Liver (tissue), 9 donors: ENCODE data around the gene SPATA13. TPM values are rescaled to one million over a fixed set of nuclear protein-coding genes. Genes with fewer than 3 reads are reported as not detected.

Experiments
- DNase-seq: peaks from one replicate; pipeline ENCODE4 v3.0.0-alpha.2; 2017; ENCODE audit warnings: low spot score
- H3K27ac ChIP-seq, 2 donors: one replicate each; pipeline ENCODE4 v1.7.0; 2013; ENCODE audit warnings: inconsistent platforms in 2 of 2, low read length in 2 of 2, control low read depth in 1 of 2, low read depth in 1 of 2, mild to moderate bottlenecking in 1 of 2
- H3K27me3 ChIP-seq, 4 donors: one replicate each; pipeline versions ENCODE4 v1.6.1 to v1.7.0; 2013; ENCODE audit warnings: low read length in 3 of 4, inconsistent platforms in 1 of 4, mild to moderate bottlenecking in 1 of 4, moderate library complexity in 1 of 4; ENCODE audit not compliant: control insufficient read depth in 4 of 4, insufficient read depth in 4 of 4
- H3K36me3 ChIP-seq, 4 donors: one replicate each; pipeline versions ENCODE4 v1.6.1 to v1.7.0; 2013; ENCODE audit warnings: low read length in 3 of 4, mild to moderate bottlenecking in 3 of 4, low read depth in 1 of 4, moderate library complexity in 1 of 4; ENCODE audit not compliant: control insufficient read depth in 4 of 4, insufficient read depth in 3 of 4
- H3K4me1 ChIP-seq, 4 donors: one replicate each; pipeline versions ENCODE4 v1.6.1 to v1.7.0; 2013; ENCODE audit warnings: low read length in 3 of 4, mild to moderate bottlenecking in 3 of 4, moderate library complexity in 1 of 4; ENCODE audit not compliant: control insufficient read depth in 4 of 4, insufficient read depth in 4 of 4
- H3K4me3 ChIP-seq, 3 donors: one replicate each; pipeline versions ENCODE4 v1.6.1 to v1.7.0; 2013; ENCODE audit warnings: low read length in 3 of 3, control low read depth in 1 of 3, low read depth in 1 of 3, mild to moderate bottlenecking in 1 of 3
- H3K9ac ChIP-seq, 2 donors: one replicate each; pipeline ENCODE4 v1.7.0; 2013; ENCODE audit warnings: low read length in 2 of 2, mild to moderate bottlenecking in 2 of 2, moderate library complexity in 2 of 2, control low read depth in 1 of 2, low read depth in 1 of 2
- H3K9me3 ChIP-seq, 4 donors: one replicate each; pipeline versions ENCODE4 v1.6.1 to v1.7.0; 2013; ENCODE audit warnings: low read length in 3 of 4; ENCODE audit not compliant: control insufficient read depth in 4 of 4
- EGR1 ChIP-seq, 2 donors: IDR thresholded peaks; 2 replicates each; pipeline ENCODE4 v1.6.1; 2016 to 2018; ENCODE audit warnings: antibody characterized with exemption in 2 of 2, low read depth in 2 of 2
- FOXA2 ChIP-seq: IDR thresholded peaks from 2 replicates; pipeline ENCODE4 v1.6.1; 2016; ENCODE audit warnings: antibody characterized with exemption
- GABPA ChIP-seq, 2 donors: IDR thresholded peaks in 1 of 2; conservative IDR thresholded peaks in 1 of 2; 2 replicates each; pipeline ENCODE4 v1.6.1; 2016; ENCODE audit warnings: antibody characterized with exemption in 2 of 2, mild to moderate bottlenecking in 1 of 2, moderate library complexity in 1 of 2
- HNF4G ChIP-seq: IDR thresholded peaks from 2 replicates; pipeline ENCODE4 v1.6.1; 2016; ENCODE audit warnings: antibody characterized with exemption
- JUND ChIP-seq, 2 donors: IDR thresholded peaks; 2 replicates each; pipeline ENCODE4 v1.6.1; 2016; ENCODE audit warnings: antibody characterized with exemption in 2 of 2
- NR2F2 ChIP-seq: IDR thresholded peaks from 2 replicates; pipeline ENCODE4 v1.6.1; 2016; ENCODE audit warnings: antibody characterized with exemption
- RAD21 ChIP-seq, 2 donors: IDR thresholded peaks; 2 replicates each; pipeline ENCODE4 v1.6.1; 2016; ENCODE audit warnings: antibody characterized with exemption in 2 of 2, mild to moderate bottlenecking in 2 of 2
- RXRA ChIP-seq, 2 donors: IDR thresholded peaks; 2 replicates each; pipeline ENCODE4 v1.6.1; 2017 to 2018; ENCODE audit warnings: antibody characterized with exemption in 2 of 2, mild to moderate bottlenecking in 1 of 2
- SP1 ChIP-seq: IDR thresholded peaks from 2 replicates; pipeline ENCODE4 v1.6.1; 2018; ENCODE audit warnings: antibody characterized with exemption, mild to moderate bottlenecking
- TAF1 ChIP-seq: conservative IDR thresholded peaks from 2 replicates; pipeline ENCODE4 v1.6.1; 2016; ENCODE audit warnings: antibody characterized with exemption, mild to moderate bottlenecking
- YY1 ChIP-seq: IDR thresholded peaks from 2 replicates; pipeline ENCODE4 v1.6.1; 2016; ENCODE audit warnings: antibody characterized with exemption, mild to moderate bottlenecking
- WGBS: extraction: QIAGEN DNeasy Blood & Tissue Kit; methylation state at CpG from one replicate; pipeline ENCODE4 v1.1.7; 2013; 5-methylcytosine and 5-hydroxymethylcytosine counted together
- polyA plus RNA-seq, 2 donors: library from polyadenylated mRNA; stranded (reverse) in 1 of 2; unstranded in 1 of 2; fragments of 200-250 nt in 1 of 2; fragments of >200 nt in 1 of 2; fragmentation: Nextera tagmentation in 1 of 2; extraction: Ambion mirVana in 1 of 2; gene quantifications; one replicate each; pipeline versions ENCODE4 v1.2.1 to v1.2.3, GENCODE V29; 2013 to 2015
- total RNA-seq, 2 donors: library from RNA; depleted of rRNA; stranded (reverse); fragments of >200 nt; gene quantifications; one replicate each; pipeline ENCODE4 v1.2.3, GENCODE V29; 2014
- TF ChIP-seq, protein P1 (sequence below): fragments of 150-350 bp; IDR thresholded peaks from 2 replicates; pipeline ENCODE4 v1.5.1; 2017; ENCODE audit warnings: improper control_type of control experiment, low read depth, low read length; ENCODE audit not compliant: missing input control
- TF ChIP-seq, protein P2 (sequence below): IDR thresholded peaks from 2 replicates; pipeline ENCODE4 v1.6.1; 2016; ENCODE audit warnings: antibody characterized with exemption
- TF ChIP-seq, protein P3 (sequence below): IDR thresholded peaks from 2 replicates; pipeline ENCODE4 v1.6.1; 2016; ENCODE audit warnings: antibody characterized with exemption, mild to moderate bottlenecking
- TF ChIP-seq, protein P4 (sequence below): IDR thresholded peaks from 2 replicates; pipeline ENCODE4 v1.6.1; 2016; ENCODE audit warnings: antibody characterized with exemption
- TF ChIP-seq, protein P5 (sequence below): IDR thresholded peaks from 2 replicates; pipeline ENCODE4 v1.6.1; 2016; ENCODE audit warnings: antibody characterized with exemption
- donor health status: healthy.
- donor health status: healthy.
- donor health status: healthy.
- donor health status: healthy.
- donor health status: healthy.

Gene SPATA13
- total and polyA plus RNA-seq, 4 donors = 10.0 to 57.6 (median 20.4) TPM

DNA sequence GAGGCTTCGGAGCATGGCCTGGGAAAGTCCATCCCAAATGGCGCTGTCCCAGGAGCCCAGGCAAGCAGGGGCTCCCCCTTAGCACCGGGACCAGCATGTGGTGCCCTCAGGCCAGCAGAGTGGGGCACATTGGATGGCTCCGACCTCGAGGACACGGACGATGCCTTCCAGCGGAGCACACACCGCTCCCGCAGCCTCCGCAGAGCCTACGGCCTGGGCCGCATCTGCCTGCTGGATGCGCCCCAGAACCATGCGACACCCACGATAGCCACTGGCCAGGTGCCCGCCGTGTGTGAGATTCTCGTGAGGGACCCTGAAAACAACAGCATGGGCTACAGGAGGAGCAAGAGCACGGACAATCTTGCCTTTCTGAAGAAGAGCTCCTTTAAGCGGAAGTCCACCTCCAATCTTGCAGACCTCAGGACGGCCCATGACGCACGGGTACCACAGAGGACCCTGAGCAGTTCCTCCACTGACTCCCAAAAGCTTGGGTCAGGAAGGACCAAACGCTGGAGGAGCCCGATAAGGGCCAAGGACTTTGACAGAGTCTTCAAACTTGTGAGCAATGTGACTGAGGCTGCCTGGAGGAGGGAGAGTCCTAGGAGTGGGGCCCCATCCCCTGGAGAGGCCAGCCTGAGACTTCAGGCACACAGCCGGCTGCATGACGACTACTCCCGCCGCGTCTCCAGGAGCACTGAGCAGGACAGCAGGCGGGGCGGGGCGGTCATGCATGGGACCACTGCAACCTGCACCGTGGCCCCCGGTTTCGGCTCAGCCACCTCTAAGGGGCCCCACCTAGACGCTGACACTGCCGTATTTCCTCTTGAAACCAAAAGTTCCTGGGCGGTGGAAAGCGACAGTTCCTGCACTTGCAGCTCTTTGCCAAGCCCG is 63.1 kb downstream of the SPATA13 start:
- Histone ChIP-seq H3K9ac (no peak overlapping the region), H3K4me3 (no peak overlapping the region), H3K27ac (no peak overlapping the region), H3K27me3 (no peaks in the 10 kb centered on the region), H3K9me3 (no peaks in the 10 kb centered on the region), H3K4me1 (peaks cover 3 to 37% (median 27%) of the 10 kb centered on the region in 4 donors), H3K36me3 (peaks cover 3 to 18% (median 7%) of the 10 kb centered on the region in 4 donors)
- no peak for DNase-seq
- TF ChIP-seq RXRA (IDR thresholded peaks at IDR 0.05) (no peak), EGR1 (IDR thresholded peaks at IDR 0.05; ENCODE audit: low read depth in 2 of 2) (no peak), TAF1 (no peak), NR2F2 (no peak), HNF4G (no peak), SP1 (no peak), GABPA (IDR thresholded peaks at IDR 0.05 in 1 of 2, conservative IDR thresholded peaks at IDR 0.05 in 1 of 2) (no peak), RAD21 (IDR thresholded peaks at IDR 0.05) (no peak), JUND (IDR thresholded peaks at IDR 0.05) (no peak), FOXA2 (no peak), YY1 (no peak)
- TF ChIP-seq, protein P1, sequence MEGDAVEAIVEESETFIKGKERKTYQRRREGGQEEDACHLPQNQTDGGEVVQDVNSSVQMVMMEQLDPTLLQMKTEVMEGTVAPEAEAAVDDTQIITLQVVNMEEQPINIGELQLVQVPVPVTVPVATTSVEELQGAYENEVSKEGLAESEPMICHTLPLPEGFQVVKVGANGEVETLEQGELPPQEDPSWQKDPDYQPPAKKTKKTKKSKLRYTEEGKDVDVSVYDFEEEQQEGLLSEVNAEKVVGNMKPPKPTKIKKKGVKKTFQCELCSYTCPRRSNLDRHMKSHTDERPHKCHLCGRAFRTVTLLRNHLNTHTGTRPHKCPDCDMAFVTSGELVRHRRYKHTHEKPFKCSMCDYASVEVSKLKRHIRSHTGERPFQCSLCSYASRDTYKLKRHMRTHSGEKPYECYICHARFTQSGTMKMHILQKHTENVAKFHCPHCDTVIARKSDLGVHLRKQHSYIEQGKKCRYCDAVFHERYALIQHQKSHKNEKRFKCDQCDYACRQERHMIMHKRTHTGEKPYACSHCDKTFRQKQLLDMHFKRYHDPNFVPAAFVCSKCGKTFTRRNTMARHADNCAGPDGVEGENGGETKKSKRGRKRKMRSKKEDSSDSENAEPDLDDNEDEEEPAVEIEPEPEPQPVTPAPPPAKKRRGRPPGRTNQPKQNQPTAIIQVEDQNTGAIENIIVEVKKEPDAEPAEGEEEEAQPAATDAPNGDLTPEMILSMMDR = no peak
- TF ChIP-seq, protein P2, sequence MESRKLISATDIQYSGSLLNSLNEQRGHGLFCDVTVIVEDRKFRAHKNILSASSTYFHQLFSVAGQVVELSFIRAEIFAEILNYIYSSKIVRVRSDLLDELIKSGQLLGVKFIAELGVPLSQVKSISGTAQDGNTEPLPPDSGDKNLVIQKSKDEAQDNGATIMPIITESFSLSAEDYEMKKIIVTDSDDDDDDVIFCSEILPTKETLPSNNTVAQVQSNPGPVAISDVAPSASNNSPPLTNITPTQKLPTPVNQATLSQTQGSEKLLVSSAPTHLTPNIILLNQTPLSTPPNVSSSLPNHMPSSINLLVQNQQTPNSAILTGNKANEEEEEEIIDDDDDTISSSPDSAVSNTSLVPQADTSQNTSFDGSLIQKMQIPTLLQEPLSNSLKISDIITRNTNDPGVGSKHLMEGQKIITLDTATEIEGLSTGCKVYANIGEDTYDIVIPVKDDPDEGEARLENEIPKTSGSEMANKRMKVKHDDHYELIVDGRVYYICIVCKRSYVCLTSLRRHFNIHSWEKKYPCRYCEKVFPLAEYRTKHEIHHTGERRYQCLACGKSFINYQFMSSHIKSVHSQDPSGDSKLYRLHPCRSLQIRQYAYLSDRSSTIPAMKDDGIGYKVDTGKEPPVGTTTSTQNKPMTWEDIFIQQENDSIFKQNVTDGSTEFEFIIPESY = no peak
- TF ChIP-seq, protein P3, sequence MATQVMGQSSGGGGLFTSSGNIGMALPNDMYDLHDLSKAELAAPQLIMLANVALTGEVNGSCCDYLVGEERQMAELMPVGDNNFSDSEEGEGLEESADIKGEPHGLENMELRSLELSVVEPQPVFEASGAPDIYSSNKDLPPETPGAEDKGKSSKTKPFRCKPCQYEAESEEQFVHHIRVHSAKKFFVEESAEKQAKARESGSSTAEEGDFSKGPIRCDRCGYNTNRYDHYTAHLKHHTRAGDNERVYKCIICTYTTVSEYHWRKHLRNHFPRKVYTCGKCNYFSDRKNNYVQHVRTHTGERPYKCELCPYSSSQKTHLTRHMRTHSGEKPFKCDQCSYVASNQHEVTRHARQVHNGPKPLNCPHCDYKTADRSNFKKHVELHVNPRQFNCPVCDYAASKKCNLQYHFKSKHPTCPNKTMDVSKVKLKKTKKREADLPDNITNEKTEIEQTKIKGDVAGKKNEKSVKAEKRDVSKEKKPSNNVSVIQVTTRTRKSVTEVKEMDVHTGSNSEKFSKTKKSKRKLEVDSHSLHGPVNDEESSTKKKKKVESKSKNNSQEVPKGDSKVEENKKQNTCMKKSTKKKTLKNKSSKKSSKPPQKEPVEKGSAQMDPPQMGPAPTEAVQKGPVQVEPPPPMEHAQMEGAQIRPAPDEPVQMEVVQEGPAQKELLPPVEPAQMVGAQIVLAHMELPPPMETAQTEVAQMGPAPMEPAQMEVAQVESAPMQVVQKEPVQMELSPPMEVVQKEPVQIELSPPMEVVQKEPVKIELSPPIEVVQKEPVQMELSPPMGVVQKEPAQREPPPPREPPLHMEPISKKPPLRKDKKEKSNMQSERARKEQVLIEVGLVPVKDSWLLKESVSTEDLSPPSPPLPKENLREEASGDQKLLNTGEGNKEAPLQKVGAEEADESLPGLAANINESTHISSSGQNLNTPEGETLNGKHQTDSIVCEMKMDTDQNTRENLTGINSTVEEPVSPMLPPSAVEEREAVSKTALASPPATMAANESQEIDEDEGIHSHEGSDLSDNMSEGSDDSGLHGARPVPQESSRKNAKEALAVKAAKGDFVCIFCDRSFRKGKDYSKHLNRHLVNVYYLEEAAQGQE = no peak
- TF ChIP-seq, protein P4, sequence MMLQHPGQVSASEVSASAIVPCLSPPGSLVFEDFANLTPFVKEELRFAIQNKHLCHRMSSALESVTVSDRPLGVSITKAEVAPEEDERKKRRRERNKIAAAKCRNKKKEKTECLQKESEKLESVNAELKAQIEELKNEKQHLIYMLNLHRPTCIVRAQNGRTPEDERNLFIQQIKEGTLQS = no peak
- TF ChIP-seq, protein P5, sequence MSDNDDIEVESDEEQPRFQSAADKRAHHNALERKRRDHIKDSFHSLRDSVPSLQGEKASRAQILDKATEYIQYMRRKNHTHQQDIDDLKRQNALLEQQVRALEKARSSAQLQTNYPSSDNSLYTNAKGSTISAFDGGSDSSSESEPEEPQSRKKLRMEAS = no peak
- 89% methylated on average over 42 of the region's 42 CpGs for WGBS
